H9 (cell line): ENCODE measurements around the gene SLIT1. TPM values are rescaled to one million over a fixed set of nuclear protein-coding genes. Genes with fewer than 3 reads are reported as not detected.

Source experiments
- DNase-seq: peaks from one replicate; pipeline ENCODE4 v3.0.0-alpha.2; 2017
- H2AFZ ChIP-seq: one replicate; pipeline ENCODE4 v1.6.1; 2013; ENCODE audit warnings: mild to moderate bottlenecking, low read length, control low read depth, moderate library complexity
- H2AK5ac ChIP-seq: 2 replicates; pipeline ENCODE4 v1.6.1; 2013; ENCODE audit warnings: low read length, control low read depth, mixed read lengths; ENCODE audit not compliant: insufficient read length
- H2BK120ac ChIP-seq: one replicate; pipeline ENCODE4 v1.6.1; 2013; ENCODE audit warnings: low read depth, mild to moderate bottlenecking, low read length, control low read depth, inconsistent platforms; ENCODE audit not compliant: poor library complexity, severe bottlenecking
- H2BK12ac ChIP-seq: 2 replicates; pipeline ENCODE4 v1.6.1; 2013; ENCODE audit warnings: low read length, control low read depth, mixed read lengths, low read depth; ENCODE audit not compliant: insufficient read length
- H2BK15ac ChIP-seq: 2 replicates; pipeline ENCODE4 v1.6.1; 2013; ENCODE audit warnings: low read depth, low read length, control low read depth
- H2BK20ac ChIP-seq: one replicate; pipeline ENCODE4 v1.6.1; 2013; ENCODE audit warnings: low read depth, mild to moderate bottlenecking, low read length, control low read depth, inconsistent platforms; ENCODE audit not compliant: poor library complexity, severe bottlenecking
- H2BK5ac ChIP-seq: 2 replicates; pipeline ENCODE4 v1.6.1; 2013; ENCODE audit warnings: low read length, control low read depth, mixed read lengths; ENCODE audit not compliant: insufficient read length
- H3K14ac ChIP-seq: 2 replicates; pipeline ENCODE4 v1.6.1; 2013; ENCODE audit warnings: low read length, control low read depth; ENCODE audit not compliant: insufficient read depth
- H3K18ac ChIP-seq: 2 replicates; pipeline ENCODE4 v1.6.1; 2013; ENCODE audit warnings: low read depth, mild to moderate bottlenecking, mixed read lengths, low read length, control low read depth; ENCODE audit not compliant: insufficient read length
- H3K23ac ChIP-seq: 2 replicates; pipeline ENCODE4 v1.6.1; 2013; ENCODE audit warnings: low read length, control low read depth, mixed read lengths, low read depth; ENCODE audit not compliant: insufficient read length
- H3K23me2 ChIP-seq: 2 replicates; pipeline ENCODE4 v1.6.1; 2013; ENCODE audit warnings: low read depth, mild to moderate bottlenecking, mixed read lengths, low read length, control low read depth; ENCODE audit not compliant: insufficient read length, poor library complexity, severe bottlenecking
- H3K27ac ChIP-seq: 2 replicates; pipeline ENCODE4 v1.5.1; 2013; ENCODE audit warnings: low read length, control low read depth, mixed read lengths, low read depth; ENCODE audit not compliant: insufficient read length
- H3K27me3 ChIP-seq: 2 replicates; pipeline ENCODE4 v1.6.1; 2013; ENCODE audit warnings: low read length, control low read depth, inconsistent platforms; ENCODE audit not compliant: insufficient read depth
- H3K4ac ChIP-seq: 2 replicates; pipeline ENCODE4 v1.6.1; 2013; ENCODE audit warnings: low read depth, mild to moderate bottlenecking, control low read depth, inconsistent platforms, low read length, moderate library complexity
- H3K4me1 ChIP-seq: 2 replicates; pipeline ENCODE4 v1.6.1; 2013; ENCODE audit warnings: low read length, control low read depth, inconsistent platforms; ENCODE audit not compliant: insufficient read depth
- H3K4me2 ChIP-seq: 2 replicates; pipeline ENCODE4 v1.6.1; 2013; ENCODE audit warnings: low read length, control low read depth, mixed read lengths; ENCODE audit not compliant: insufficient read length, insufficient read depth
- H3K56ac ChIP-seq: 2 replicates; pipeline ENCODE4 v1.6.1; 2013; ENCODE audit warnings: low read depth, mild to moderate bottlenecking, mixed read lengths, low read length, control low read depth; ENCODE audit not compliant: insufficient read length
- H3K79me1 ChIP-seq: 2 replicates; pipeline ENCODE4 v1.6.1; 2013; ENCODE audit warnings: low read depth, mild to moderate bottlenecking, moderate library complexity, low read length, control low read depth, inconsistent platforms; ENCODE audit not compliant: insufficient read depth, poor library complexity, severe bottlenecking
- H3K79me2 ChIP-seq: 2 replicates; pipeline ENCODE4 v1.6.1; 2013; ENCODE audit warnings: low read length, control low read depth, inconsistent platforms; ENCODE audit not compliant: insufficient read depth
- H3K9ac ChIP-seq: 2 replicates; pipeline ENCODE4 v1.6.1; 2013; ENCODE audit warnings: low read length, control low read depth, mixed read lengths; ENCODE audit not compliant: insufficient read length; ENCODE audit errors: extremely low read depth
- H3K9me3 ChIP-seq: one replicate; pipeline ENCODE4 v1.6.1; 2013; ENCODE audit warnings: low read depth, low read length, inconsistent platforms; ENCODE audit not compliant: control insufficient read depth
- H3T11ph ChIP-seq: one replicate; pipeline ENCODE4 v1.6.1; 2013; ENCODE audit warnings: mild to moderate bottlenecking, low read length, control low read depth, inconsistent platforms
- H4K20me1 ChIP-seq: one replicate; pipeline ENCODE4 v1.6.1; 2013; ENCODE audit not compliant: control insufficient read depth, insufficient read length, insufficient read depth
- H4K5ac ChIP-seq: 2 replicates; pipeline ENCODE4 v1.6.1; 2013; ENCODE audit warnings: low read depth, mild to moderate bottlenecking, mixed read lengths, low read length, control low read depth; ENCODE audit not compliant: insufficient read length
- H4K8ac ChIP-seq: replicated peaks from 2 replicates; pipeline ENCODE4 v1.6.1; 2013; ENCODE audit warnings: low read length, control low read depth, mixed read lengths, low read depth; ENCODE audit not compliant: insufficient read length
- H4K91ac ChIP-seq: 2 replicates; pipeline ENCODE4 v1.6.1; 2013; ENCODE audit warnings: low read depth, mild to moderate bottlenecking, moderate library complexity, mixed read lengths, low read length, control low read depth; ENCODE audit not compliant: insufficient read length
- H3K27ac Mint-ChIP-seq, 3 experiments: 2 replicates in 2 of 3; 3 replicates in 1 of 3; pipeline ENCODE4 v1.8.0; 2020 to 2021; ENCODE audit warnings: mixed read lengths in 3 of 3, mild to moderate bottlenecking in 1 of 3, moderate library complexity in 1 of 3
- H3K27me3 Mint-ChIP-seq: 2 replicates; pipeline ENCODE4 v1.8.0; 2021; ENCODE audit warnings: low read depth, mild to moderate bottlenecking, moderate library complexity, mixed read lengths
- H3K36me3 Mint-ChIP-seq, 3 experiments: 2 replicates in 2 of 3; 3 replicates in 1 of 3; pipeline ENCODE4 v1.8.0; 2020 to 2021; ENCODE audit warnings: low read depth in 3 of 3, mixed read lengths in 3 of 3; ENCODE audit not compliant: insufficient read depth in 1 of 3
- H3K4me1 Mint-ChIP-seq, 2 experiments: 2 replicates each; pipeline ENCODE4 v1.8.0; 2020; ENCODE audit warnings: mixed read lengths in 2 of 2
- H3K4me3 Mint-ChIP-seq, 2 experiments: 2 replicates in 1 of 2; 3 replicates in 1 of 2; pipeline ENCODE4 v1.8.0; 2020 to 2021; ENCODE audit warnings: mild to moderate bottlenecking in 2 of 2, mixed read lengths in 2 of 2, moderate library complexity in 1 of 2
- H3K9me3 Mint-ChIP-seq, 2 experiments: 2 replicates in 1 of 2; 3 replicates in 1 of 2; pipeline ENCODE4 v1.8.0; 2020; ENCODE audit warnings: mild to moderate bottlenecking in 2 of 2, mixed read lengths in 2 of 2, moderate library complexity in 1 of 2
- CTCF ChIP-seq: fragments of 200-600 bp; sonication (generic); conservative IDR thresholded peaks from 3 replicates; pipeline ENCODE4 v1.8.0; 2021; ENCODE audit warnings: antibody characterized with exemption, mild to moderate bottlenecking
- total RNA-seq: library from RNA; stranded (reverse); gene quantifications from 2 replicates; pipeline ENCODE4 v1.2.1, GENCODE V29; 2021

The SLIT1 gene
- total RNA-seq, 1 experiment from 2014 or later, result 0.57 TPM

- Histone ChIP-seq H4K5ac (no peak overlapping the region), H3K4ac (no peak overlapping the region), H2AK5ac (no peak overlapping the region), H3K27ac (no peak overlapping the region), H3K23ac (no peak overlapping the region), H3K14ac (no peak overlapping the region), H2BK15ac (no peak overlapping the region), H4K8ac (no peak overlapping the region), H3T11ph (no peak overlapping the region), H3K18ac (no peak overlapping the region), H3K79me1 (no peaks in the 10 kb centered on the region), H2BK12ac (no peak overlapping the region), H3K4me2 (no peak overlapping the region), H3K4me1 (no peaks in the 10 kb centered on the region), H3K23me2 (no peaks in the 10 kb centered on the region), H3K56ac (no peak overlapping the region), H2BK5ac (no peak overlapping the region), H2BK120ac (no peak overlapping the region), H3K79me2 (no peaks in the 10 kb centered on the region), H3K9ac (no peak overlapping the region), H2BK20ac (no peak overlapping the region), H2AFZ (no peak overlapping the region), H4K20me1 (no peaks in the 10 kb centered on the region), H4K91ac (no peak overlapping the region), H3K9me3 (no peaks in the 10 kb centered on the region), H3K27me3 (no peaks in the 10 kb centered on the region)
- H3K36me3 Mint-ChIP-seq, result no peaks in the 10 kb centered on the region; a peak in 2 of 7 replicates
- no peak overlapping the region for H3K4me3 Mint-ChIP-seq
- no peaks in the 10 kb centered on the region for H3K27me3 Mint-ChIP-seq
- DNase-seq, result no peak
- H3K9me3 Mint-ChIP-seq, result no peaks in the 10 kb centered on the region
- H3K4me1 Mint-ChIP-seq, result no peaks in the 10 kb centered on the region; a peak in 1 of 4 replicates
- no peak overlapping the region for H3K27ac Mint-ChIP-seq
- no peak for TF ChIP-seq CTCF
Observed at GRCh38 chr10:96967847-96968246, 217.9 kb downstream of the SLIT1 start.
